HG02623 (cell line): ENCODE results near the gene GPS1.
A peak's percentile ranks its signal among the peaks of the same experiment; 100 is the strongest.

Source experiments
- ATAC-seq: cut with Tn5 transposase; IDR thresholded peaks from one replicate; pipeline ENCODE4 v1.9.1; 2021; ENCODE audit warnings: moderate library complexity; ENCODE audit not compliant: unreplicated experiment

Gene GPS1

DNA sequence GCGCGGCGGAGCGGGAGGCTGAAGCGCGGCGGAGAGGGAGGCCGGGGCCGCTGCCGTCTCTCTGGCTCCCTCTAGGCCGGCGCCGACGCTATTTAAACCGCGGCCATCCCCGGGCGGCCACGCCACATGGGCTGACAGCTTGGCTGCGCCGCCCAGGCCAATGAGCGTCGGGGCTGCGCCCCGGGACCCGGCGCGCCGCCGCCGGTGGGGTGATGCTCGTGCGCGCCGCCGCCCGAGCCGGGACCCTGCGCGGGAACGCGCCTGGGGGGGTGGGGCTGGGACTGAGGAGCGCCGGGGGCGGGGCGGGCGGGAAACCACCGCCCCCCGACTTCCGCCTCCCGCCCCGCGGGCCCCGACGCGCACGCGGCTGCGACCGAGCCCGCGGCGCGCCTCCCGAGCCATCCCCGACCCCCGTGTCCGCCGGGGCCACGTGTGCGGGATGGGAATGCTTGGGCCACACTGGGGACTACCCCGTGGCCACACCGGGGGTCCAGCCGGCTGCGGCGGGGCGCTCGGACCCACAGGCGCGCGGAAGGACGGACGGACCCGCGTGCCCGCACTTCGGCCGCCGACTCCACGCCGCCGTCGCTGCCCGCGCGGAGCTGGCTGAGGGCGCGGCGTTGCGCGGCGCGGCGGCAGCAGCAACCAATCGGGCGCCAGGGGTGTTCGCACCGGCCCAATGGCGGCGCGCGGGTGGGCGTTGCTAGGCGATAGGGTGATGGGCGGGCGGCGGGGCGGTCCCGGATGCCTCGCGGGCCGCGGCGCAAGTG, 46.7 kb downstream of the GPS1 start, which contains the start of gene FASN:
Gene FASN, minus strand, starts transcription at position 68 of the 770 bp plus-strand sequence. CDS start 1,791 bp downstream, outside the sequence.
- ATAC-seq = peak; percentile 59

DNA sequence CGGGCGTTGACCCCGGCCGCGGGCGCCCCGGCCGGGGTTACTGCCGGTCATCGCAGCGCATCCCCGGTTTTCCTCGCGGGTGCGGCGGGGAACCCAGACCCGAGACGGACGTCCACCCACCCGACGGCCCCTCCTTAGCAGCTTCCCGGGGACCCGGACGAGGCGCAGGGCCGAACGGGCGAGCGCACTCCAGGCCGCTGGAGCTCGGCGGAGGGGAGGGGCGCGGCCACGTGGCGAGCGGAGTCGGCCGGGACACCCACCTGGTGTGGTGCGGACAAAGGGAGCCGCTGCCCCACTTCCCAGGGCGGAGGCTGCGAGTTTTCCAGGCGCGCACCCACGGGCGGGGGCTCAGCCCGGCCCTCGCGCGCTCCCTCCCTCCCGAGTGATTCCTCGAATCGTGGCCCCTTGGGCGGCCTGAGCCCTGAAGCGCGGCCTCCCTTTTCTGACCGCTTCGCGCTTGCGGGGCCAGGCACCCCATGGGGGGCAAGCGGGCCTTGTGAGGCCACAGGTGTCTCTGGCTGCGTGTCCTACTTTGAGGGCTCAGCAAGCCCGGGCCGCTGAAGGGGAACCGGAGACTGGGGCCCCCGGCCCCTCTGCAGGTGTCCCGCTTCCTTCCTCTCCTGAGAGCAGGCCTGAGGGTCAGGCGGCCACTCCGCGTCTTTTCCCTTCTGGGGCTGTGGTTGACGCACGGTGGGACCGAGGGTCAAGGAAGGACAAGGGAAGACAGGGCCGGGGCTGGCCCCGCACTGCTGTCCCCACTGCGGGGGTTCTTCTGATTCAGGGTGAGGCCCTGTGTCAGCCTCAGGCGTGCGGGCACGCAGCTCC, 47.5 kb downstream of the GPS1 start:
- ATAC-seq = peak; percentile 1

DNA sequence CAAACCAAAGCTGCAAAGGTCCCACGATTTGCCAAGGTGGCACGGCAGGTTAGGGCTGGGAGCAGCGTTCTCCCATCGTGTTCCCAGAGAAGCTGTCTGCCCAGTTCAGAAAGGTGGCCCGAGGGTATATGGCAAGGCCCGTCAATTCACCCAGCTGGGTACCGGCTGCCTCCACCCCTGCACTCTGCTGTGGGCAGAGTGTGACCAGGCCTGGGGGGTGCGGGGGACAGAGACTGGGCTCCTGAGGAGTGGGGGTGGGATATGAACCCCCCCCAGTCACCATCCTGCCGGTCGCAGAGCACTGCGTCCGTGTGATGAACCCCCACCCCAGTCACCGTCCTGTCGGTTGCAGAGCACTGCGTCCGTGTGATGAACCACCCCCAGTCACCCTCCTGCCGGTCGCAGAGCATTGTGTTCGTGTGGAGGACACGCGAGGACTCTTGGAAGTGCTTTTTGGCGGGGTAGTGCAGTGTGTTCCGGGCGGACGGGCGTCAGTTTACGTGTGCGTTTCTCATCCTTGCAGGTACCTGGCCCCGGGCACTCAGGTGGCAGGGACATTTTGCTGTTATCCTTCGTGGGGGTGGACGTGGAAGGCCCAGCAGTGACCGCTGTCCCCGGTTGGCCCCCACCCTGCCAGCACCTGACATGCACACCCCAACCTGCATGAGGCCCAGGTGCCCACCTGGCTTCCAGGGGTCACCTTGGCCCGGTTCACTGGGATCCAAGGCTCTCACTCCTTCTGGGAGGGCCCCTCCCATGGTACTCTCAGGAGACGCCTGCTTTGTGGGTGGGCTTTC, 49.0 kb downstream of the GPS1 start:
- ATAC-seq = no peak

DNA sequence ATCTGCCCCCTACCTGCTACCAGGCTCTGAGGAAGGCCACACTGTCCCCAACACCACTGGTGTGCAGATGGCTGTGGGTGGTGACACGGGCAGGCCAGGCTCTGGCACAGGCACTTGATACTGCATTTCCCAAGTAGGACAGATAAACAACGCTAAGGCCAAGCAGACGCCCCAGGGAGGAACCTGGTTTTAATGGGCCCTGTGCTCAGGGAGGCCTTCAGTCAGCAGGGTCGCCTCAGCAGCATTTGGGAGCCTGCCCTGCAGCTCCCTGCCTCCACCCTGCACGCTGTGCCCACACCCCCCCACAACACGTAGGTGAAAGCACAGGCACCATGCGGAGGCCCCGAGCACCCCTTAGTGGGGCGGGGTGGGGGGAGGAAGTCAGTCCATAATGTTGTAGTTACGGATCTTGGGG, 49.6 kb downstream of the GPS1 start:
- no peak for ATAC-seq

DNA sequence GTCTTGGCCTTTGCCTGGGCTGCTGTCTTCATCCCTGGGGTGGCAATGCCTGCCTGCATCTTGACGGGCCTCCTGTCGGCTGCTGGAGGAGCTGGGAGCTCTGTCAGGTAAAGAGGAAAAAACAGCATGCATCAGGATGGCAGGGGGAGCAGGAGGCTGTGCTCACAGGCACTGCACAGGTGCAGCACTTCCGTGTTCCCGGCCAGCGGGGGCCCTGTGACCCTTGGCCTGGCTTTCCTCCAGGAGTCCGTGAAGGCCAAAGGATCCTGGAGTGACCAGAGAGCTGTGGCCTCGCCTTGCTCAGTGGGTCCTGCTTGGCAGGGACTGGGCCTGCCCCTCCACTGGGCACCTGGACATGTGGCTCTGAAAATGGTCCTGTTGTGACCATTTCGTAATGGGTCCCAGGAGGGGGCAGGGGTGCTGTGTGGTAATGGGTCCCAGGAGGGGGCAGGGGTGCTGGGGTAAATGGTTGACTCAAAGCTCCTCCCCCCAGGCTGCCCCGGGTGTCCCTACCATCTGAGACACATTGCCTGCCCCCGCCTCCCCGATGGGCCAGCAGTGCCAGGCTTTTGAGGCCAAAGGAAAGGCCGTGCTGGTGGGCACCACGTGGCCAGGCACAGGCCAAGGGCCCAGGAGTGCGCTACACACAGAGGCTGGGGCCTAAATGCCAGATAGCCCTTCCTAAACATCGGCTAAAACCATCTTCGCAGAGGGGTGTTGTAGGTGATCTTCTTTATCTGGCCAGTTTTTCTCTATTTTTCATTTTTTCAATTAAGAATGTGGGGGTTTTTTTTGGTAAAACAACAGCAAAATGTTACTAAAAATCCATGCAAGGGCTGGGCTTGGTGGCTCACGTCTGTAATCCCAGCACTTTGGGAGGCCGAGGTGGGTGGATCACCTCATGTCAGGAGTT, 50.3 kb downstream of the GPS1 start:
- no peak for ATAC-seq

DNA sequence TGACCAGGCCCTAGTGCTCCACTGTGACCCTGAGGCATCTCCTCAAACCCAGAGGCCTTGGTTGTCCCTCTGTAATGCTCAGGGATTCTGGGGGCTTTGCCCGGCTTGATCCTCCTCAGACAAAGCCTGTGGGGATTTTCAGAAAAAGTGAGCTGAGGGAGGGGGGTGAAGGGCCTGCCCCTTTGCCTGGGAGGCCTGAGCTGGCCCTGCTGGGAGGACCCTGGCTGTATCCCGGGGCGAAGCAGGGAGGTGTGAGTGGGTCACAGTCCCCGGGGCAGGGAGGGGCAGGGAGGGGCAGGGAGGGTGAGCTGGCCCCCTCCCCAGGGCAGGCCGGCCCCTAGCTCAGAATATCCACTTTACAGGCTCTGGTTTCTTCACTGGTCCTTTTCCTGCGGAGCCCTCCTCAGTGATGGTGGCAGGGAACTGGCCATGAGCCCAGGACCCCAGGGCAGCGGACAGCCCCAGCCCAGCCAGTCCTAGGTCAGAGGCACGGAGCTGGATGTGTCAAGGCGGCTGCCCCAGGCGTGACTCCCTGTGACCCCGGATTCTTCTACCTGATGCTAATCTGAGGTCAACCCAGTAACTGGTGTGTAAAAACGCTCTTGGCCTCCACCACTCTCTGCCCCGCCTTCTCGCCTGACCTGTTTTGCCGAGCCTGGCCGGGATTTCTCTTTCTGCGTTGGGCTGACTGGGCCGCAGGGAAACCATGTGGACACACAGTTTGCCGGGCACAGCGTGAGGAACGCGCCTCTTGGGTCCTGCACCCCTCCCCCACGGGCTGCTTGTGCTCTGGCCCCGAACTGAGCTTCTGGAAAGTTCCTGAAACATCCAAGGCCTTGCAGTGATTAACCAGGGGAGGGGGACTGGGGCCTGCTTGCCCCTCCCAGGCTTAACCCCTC, 52.1 kb downstream of the GPS1 start:
- no peak for ATAC-seq

DNA sequence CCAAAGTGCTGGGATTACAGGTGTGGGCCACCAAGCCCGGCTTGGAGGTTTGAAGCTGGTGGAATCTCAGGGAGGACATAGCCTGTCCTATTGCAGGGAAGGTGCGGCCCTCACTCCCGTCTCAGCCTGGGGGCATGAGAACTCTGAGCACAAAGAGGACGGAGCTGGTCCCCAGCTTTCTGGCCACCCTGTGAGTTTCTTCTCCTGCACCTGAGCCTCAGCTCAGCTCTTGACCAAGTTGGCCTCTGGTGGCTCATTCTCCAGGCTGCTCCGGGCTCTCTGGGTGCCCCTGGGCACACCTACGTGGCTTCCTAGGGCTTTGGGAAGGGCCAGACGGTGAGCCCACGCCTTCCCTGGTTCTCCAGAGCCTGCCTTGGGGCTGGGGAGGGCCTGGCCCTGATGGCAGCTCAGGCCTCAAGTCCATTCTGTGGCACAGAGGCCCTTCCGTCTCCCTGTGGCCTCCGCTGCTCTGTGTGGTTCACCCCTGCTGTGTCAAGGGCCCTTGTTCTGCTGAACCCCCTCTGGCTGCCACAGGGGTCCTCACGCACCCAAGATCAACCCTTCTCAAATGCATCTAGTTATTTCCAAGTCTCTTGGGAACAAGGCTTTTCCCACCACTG, 53.2 kb downstream of the GPS1 start:
- ATAC-seq = no peak

DNA sequence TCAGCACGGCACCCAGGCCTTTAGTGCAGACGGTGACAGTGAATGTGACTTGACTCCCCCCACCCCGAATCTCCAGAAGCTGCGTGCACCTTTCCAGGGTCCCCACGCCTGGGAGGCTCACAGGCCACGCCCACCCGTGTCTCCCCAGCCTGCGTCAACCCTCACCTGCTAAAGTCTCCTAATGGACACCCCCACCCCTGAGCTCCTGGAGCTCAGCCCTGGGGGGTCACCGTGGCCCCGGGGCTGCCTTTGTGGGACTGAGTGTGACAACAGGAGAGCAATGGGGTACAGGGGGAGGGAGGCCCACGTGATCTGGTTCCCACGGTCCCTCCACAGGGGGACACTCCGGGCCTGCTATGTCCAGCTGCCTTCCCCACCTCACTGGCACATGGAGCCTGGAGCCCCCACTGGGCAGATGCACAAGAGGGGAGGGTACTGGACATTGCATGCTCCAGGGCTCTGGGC, 53.8 kb downstream of the GPS1 start:
- no peak for ATAC-seq

DNA sequence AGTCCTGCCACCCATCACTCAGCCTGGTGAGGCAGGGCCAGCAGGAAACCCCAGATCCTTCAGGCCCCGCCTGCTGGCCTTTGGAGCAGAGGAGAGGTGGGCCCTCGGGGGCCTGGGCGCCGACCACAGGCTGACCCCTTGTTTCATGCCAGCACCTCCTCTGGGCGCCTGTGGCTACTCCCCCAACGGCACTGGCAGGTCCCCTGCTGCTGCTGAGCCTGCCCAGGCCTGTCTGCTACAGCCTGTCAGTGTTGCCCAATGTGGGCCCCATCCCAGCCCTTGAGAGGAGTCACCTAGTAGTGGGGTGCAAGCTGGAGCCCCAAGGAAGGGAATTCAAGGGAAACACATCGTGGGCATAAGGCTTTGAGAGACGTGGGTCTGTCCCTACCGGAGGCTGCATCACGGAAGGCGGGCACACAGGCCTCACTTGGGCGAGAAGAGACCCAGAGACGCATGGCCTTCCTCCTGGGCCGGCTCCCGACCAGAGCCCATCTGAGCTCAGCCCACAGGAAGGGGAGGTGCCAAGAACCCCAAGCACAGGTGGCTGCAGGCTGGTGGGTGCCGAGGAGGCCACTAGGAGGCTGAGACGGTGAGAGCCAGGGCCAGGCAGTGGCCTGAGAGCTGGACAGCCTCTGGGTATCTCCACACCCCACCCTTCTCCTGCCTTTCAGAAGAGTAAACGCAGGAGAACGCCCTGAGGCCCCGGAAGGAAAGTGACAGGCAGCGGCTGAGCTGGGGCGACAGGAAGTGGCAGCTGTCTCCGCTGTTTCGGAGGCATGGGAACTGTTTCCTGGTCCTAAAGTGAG, 54.4 kb downstream of the GPS1 start:
- peak; percentile 75 for ATAC-seq

DNA sequence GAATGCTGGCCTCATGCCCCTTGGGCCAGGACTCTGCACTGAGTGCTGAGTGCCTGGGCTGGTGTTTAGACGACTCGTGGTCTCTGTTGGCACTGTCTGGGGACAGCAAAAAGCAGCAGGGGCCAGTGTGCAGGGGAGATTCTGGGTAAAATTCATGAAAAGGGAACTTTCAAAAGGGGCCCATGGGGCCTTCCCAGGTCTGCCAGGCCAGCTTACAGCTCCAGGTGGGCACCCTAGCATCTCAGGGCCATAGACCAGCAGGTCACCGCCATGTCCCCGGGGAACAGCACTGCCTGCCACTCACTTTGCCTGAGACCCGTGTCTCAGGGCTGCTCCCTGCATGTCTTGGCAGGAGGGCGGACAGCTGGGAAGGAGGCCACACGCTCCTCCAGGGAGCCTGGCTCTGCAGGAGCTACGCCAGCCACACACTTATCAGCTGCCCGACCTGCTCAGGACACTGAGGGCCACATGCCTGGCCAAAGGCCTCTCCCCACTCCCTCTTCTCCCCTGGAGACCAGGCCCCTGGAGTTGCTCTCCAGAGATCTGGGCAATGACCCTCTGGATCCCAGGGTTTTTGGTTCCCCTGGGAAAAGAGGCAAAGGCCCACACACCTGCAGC, 55.1 kb downstream of the GPS1 start:
- no peak for ATAC-seq
